ENCODE data around the gene STOML1. TPM values are rescaled to one million over a fixed set of nuclear protein-coding genes. Genes with fewer than 3 reads are reported as not detected.

STOML1 gene
- polyA plus RNA-seq, 1 donor: 9.6 TPM

DNA sequence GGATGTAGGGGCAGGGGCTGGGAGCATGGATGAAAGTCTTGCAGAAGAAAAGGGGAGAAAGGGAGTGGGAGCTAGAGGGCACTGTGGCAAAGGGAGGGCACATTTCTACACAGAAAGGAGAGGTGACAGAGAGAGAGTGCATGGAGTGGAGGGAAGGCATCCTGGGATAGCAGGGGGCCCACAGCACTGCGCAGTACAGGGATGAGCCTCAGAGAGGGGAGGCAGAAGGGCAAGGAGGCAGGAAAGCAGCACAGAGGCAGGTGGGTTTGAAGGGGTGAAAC, 5.4 kb downstream of the STOML1 start:
- H3K27me3 ChIP-seq (ENCODE audit: control insufficient read depth, insufficient read depth, low read length): no peaks in the 10 kb centered on the region
- peaks cover 24% of the 10 kb centered on the region for H3K36me3 ChIP-seq (ENCODE audit: control insufficient read depth, insufficient read depth, low read length)
- no peak for DNase-seq
- 67% methylated on average over 1 of the region's 1 CpG for WGBS (ENCODE audit: insufficient coverage, low lambda C conversion rate)
- peaks cover 30% of the 10 kb centered on the region for H3K4me1 ChIP-seq (ENCODE audit: control insufficient read depth, insufficient read depth, low read length)
- no peak overlapping the region for H3K27ac ChIP-seq (ENCODE audit: low read length)
- no peaks in the 10 kb centered on the region for H3K9me3 ChIP-seq (ENCODE audit: control insufficient read depth, low read depth, low read length)
- no peak overlapping the region for H3K4me3 ChIP-seq (ENCODE audit: low read length)

DNA sequence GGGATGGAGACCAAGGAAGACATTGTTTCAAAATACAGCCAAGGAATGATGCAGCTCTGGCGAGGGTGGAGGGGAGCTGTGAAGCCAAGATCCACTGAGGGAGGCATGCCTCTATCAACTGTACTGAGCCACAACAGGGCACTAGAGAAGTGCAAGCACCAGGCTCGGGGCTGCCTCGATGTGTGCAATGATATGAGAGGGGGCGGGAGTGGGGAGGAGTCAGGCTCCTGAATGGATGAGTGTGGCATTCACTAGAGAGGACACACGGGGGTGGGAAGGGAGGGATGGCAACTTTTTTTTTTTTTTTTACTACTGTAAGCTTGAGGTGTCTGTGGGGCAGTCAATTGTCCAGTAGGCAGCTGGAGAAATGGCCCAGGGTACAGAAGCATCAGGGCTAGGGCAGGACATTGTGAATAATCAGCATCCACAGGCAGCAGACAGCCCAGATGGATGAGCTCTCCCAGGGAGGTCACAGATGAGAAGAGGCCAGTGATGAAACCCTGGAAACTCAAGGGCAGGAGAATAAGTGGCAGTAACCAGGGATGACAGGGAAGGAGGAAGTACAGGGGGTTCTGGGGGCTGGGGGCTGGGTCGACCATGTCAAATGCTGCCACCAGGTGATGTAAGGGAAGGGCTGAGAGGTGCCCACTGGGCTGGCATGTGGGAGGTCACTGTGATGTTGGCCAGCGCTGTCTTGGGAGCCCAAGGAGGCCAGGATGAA, 5.9 kb downstream of the STOML1 start:
- H3K27ac ChIP-seq (ENCODE audit: low read length): no peak overlapping the region
- no peaks in the 10 kb centered on the region for H3K27me3 ChIP-seq (ENCODE audit: control insufficient read depth, insufficient read depth, low read length)
- 40% methylated on average over 1 of the region's 7 CpGs for WGBS (ENCODE audit: insufficient coverage, low lambda C conversion rate)
- peaks cover 26% of the 10 kb centered on the region for H3K4me1 ChIP-seq (ENCODE audit: control insufficient read depth, insufficient read depth, low read length)
- H3K9me3 ChIP-seq (ENCODE audit: control insufficient read depth, low read depth, low read length): no peaks in the 10 kb centered on the region
- DNase-seq: no peak
- H3K36me3 ChIP-seq (ENCODE audit: control insufficient read depth, insufficient read depth, low read length): peaks cover 24% of the 10 kb centered on the region
- no peak overlapping the region for H3K4me3 ChIP-seq (ENCODE audit: low read length)

DNA sequence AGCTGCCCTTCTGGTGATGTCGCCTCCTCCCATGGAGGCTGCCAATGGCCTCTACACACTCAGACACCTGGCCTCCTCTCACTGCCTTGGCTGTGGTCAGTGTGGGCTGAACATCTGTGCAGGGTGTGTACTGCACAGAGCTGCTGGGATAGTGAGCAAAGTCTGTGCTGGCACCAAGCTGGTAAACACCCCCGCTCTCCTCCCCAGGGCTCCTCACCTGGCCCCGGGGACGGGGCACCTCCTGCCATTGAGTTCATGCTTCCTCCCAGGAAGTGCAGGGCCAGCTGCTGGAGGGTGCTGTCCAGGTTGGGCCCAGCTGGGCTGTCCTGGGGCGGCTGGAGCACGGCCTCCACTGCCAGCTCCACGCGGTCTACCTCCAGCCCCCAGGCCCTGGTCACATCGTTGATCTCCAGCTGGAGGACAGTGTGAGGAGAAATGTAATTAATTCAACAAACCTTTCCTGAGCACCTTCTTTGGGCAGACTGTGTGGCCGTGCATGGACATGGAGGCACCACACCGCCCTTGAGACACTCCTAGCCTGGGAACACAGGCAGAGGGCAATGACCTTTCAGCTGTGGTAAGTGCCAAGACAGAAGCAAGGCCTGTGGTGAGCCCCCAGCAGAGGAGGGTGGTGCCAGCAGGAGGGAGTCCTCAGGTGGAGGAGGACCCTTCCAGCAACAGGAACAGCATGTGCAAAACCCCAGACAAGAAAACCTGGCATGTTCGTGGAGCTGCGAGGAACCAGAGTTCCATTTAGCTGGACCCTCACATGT, 6.8 kb downstream of the STOML1 start:
- no peak for DNase-seq
- no CpG with 5 or more reads among the region's 13 CpGs for WGBS (ENCODE audit: insufficient coverage, low lambda C conversion rate)
- H3K27me3 ChIP-seq (ENCODE audit: control insufficient read depth, insufficient read depth, low read length): no peaks in the 10 kb centered on the region
- no peaks in the 10 kb centered on the region for H3K9me3 ChIP-seq (ENCODE audit: control insufficient read depth, low read depth, low read length)
- peaks cover 24% of the 10 kb centered on the region for H3K36me3 ChIP-seq (ENCODE audit: control insufficient read depth, insufficient read depth, low read length)
- H3K4me3 ChIP-seq (ENCODE audit: low read length): no peak overlapping the region
- H3K4me1 ChIP-seq (ENCODE audit: control insufficient read depth, insufficient read depth, low read length): peaks cover 20% of the 10 kb centered on the region
- H3K27ac ChIP-seq (ENCODE audit: low read length): no peak overlapping the region

DNA sequence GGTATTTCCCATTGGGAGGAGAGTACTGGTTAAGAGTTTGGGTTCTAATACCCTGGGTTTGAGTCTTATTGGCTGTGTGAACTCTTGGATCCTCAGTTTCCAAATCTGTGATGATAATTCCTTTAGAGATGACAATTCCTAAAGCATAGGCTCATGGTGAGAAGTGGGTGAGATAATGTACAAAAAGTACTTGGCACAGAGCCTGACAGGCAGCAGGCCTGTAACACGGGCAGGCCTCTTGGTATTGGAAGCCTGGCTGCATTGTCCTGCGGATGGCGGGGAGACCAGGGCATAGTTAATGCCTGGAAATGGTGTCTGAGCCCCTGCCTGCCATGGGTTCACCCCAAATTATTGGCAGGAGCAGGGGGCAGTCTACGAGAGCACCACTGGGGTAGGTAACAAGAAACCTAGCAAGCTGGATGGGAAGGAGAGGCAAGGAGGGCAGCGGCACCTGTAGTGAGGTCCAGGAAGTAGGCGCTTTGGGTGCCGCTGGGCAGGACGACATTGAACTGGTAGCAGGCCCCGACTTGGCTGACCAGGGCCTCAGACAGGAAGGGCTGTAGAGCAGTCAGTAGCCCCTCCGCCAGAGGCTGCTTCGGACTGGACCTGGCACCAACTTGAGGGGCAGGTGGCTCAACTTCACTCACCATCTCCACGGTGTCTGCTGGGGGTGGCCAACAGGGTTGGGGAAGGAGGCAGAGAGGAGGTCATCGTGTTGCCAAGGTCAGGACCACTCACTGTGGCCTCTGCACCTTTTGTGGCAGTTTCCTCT, 7.7 kb downstream of the STOML1 start:
- WGBS (ENCODE audit: insufficient coverage, low lambda C conversion rate): no CpG with 5 or more reads among the region's 13 CpGs
- H3K27ac ChIP-seq (ENCODE audit: low read length): no peak overlapping the region
- H3K9me3 ChIP-seq (ENCODE audit: control insufficient read depth, low read depth, low read length): no peaks in the 10 kb centered on the region
- no peak for DNase-seq
- H3K4me1 ChIP-seq (ENCODE audit: control insufficient read depth, insufficient read depth, low read length): peaks cover 20% of the 10 kb centered on the region
- no peak overlapping the region for H3K4me3 ChIP-seq (ENCODE audit: low read length)
- peaks cover 24% of the 10 kb centered on the region for H3K36me3 ChIP-seq (ENCODE audit: control insufficient read depth, insufficient read depth, low read length)
- H3K27me3 ChIP-seq (ENCODE audit: control insufficient read depth, insufficient read depth, low read length): no peaks in the 10 kb centered on the region

DNA sequence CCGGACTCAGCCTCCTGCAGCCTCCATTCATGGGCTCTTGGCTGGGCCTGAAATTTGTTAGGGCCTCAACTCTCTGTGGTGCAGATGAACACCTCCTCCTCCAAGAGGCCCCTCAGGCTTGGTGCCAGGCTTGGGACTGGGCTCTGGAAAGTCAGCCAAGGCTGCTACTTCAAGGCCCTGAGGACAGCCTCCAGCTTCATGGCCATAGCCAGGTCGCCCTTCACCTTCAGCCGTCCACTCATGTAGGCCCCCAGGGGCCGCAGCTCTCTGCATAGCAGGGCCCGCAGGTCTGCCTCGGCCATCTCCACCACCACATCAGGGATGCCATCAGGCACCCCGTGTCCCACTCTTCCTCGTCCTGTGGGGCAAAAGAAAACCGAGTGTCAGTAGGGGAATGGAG, 8.3 kb downstream of the STOML1 start:
- no peak for DNase-seq
- no peak overlapping the region for H3K4me3 ChIP-seq (ENCODE audit: low read length)
- H3K27me3 ChIP-seq (ENCODE audit: control insufficient read depth, insufficient read depth, low read length): no peaks in the 10 kb centered on the region
- H3K27ac ChIP-seq (ENCODE audit: low read length): peak overlapping the region; percentile 35
- H3K36me3 ChIP-seq (ENCODE audit: control insufficient read depth, insufficient read depth, low read length): peaks cover 21% of the 10 kb centered on the region
- peaks cover 20% of the 10 kb centered on the region for H3K4me1 ChIP-seq (ENCODE audit: control insufficient read depth, insufficient read depth, low read length)
- WGBS (ENCODE audit: insufficient coverage, low lambda C conversion rate): no CpG with 5 or more reads among the region's 9 CpGs
- no peaks in the 10 kb centered on the region for H3K9me3 ChIP-seq (ENCODE audit: control insufficient read depth, low read depth, low read length)

DNA sequence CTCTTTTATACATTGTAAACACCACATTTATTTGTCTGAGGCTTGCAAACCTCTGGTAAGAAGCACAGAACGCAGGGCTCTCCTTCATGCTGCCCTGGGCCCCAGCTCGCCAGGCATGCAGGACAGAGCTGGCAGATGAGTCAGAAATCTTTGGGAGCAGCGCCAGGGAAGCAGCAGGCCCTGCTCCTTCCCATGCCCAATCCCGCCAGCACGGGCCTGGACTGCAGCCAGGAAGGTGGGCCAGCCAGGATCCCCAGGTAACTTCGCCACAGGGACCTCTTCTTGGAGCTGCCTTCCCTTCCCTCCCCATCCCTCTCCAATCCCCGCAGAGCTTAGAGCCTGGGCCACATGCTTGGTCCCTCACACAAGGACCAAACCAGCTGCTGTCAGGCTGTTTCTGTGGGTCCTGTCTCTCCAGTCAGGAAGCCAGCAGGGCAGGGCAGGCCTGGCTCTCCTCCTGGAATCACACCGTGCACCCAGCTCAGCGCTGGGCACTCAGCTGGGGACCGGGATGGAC, 8.8 kb downstream of the STOML1 start:
- WGBS (ENCODE audit: insufficient coverage, low lambda C conversion rate): no CpG with 5 or more reads among the region's 10 CpGs
- H3K36me3 ChIP-seq (ENCODE audit: control insufficient read depth, insufficient read depth, low read length): peaks cover 18% of the 10 kb centered on the region
- no peaks in the 10 kb centered on the region for H3K9me3 ChIP-seq (ENCODE audit: control insufficient read depth, low read depth, low read length)
- no peak overlapping the region for H3K4me3 ChIP-seq (ENCODE audit: low read length)
- H3K27ac ChIP-seq (ENCODE audit: low read length): peak overlapping the region; percentile 35
- no peak for DNase-seq
- H3K27me3 ChIP-seq (ENCODE audit: control insufficient read depth, insufficient read depth, low read length): no peaks in the 10 kb centered on the region
- peaks cover 20% of the 10 kb centered on the region for H3K4me1 ChIP-seq (ENCODE audit: control insufficient read depth, insufficient read depth, low read length)

DNA sequence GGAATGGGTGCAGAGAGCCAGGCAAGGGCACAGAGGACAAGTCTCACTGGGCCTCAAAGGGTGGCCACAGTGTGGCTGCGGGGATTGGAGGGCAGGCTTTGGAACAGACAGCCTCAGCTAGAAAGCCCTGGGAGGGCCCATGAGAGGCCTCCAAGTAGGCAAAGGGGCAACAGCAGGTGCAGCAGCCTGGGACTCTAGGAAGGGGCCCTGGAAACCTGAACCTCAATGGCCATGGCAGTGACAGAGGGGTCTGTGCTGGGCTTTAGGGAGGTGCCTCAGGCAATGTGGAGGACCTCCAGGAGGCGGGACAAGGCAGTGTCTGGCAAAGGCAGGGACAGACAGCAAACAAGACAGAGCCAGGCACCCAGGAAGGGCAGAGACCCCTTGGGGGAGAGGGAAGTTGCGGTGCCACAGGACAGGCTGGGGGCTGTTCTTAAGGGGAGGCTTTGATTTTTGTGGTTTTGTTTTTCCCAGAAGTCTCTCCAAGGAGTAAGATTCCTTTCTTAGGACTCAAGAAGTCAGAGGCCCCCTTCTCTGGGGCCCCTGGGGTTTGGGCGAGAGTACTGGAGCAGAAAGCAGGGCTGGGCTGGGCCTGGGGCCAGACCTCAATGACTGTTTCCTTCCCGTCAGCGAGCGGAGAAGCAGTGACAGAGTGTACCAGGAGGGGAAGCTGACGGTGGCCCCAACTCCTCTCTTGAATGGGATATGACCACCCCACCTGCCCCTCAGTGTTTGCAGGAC, 9.7 kb downstream of the STOML1 start:
- Histone ChIP-seq H3K4me1 (ENCODE audit: control insufficient read depth, insufficient read depth, low read length) (peaks cover 20% of the 10 kb centered on the region), H3K36me3 (ENCODE audit: control insufficient read depth, insufficient read depth, low read length) (peaks cover 11% of the 10 kb centered on the region), H3K9me3 (ENCODE audit: control insufficient read depth, low read depth, low read length) (no peaks in the 10 kb centered on the region), H3K27me3 (ENCODE audit: control insufficient read depth, insufficient read depth, low read length) (no peaks in the 10 kb centered on the region), H3K4me3 (ENCODE audit: low read length) (no peak overlapping the region), H3K27ac (ENCODE audit: low read length) (peak overlapping the region; percentile 82)
- no CpG with 5 or more reads among the region's 8 CpGs for WGBS (ENCODE audit: insufficient coverage, low lambda C conversion rate)
- DNase-seq: peak; percentile 40 to 59

DNA sequence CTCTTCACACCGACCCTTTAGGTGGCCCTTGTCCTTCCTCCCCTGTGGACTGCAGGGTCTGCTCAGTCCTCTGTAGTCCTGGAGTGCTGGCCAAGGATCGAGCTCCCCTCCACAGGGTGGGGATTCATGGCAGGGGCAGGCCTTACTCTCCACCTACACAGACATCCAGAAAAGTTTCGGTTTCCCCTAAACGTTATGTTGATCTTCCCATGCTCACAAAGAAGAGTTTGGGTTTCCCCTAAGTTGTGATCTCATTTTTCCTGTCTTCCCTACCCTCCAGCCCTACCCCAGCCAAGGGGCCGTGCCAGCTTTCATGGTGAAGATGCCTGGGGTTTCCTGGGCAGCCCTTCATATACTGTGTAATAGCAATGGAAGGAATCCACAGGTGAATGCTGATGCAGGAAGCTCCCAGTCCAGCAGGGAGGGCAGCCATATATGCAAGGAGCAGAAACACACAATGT, 10.3 kb downstream of the STOML1 start:
- Histone ChIP-seq H3K4me1 (ENCODE audit: control insufficient read depth, insufficient read depth, low read length) (peaks cover 20% of the 10 kb centered on the region), H3K36me3 (ENCODE audit: control insufficient read depth, insufficient read depth, low read length) (peaks cover 6% of the 10 kb centered on the region), H3K4me3 (ENCODE audit: low read length) (no peak overlapping the region), H3K9me3 (ENCODE audit: control insufficient read depth, low read depth, low read length) (no peaks in the 10 kb centered on the region), H3K27me3 (ENCODE audit: control insufficient read depth, insufficient read depth, low read length) (no peaks in the 10 kb centered on the region), H3K27ac (ENCODE audit: low read length) (peak overlapping the region; percentile 82)
- WGBS (ENCODE audit: insufficient coverage, low lambda C conversion rate): no CpG with 5 or more reads among the region's 5 CpGs
- no peak for DNase-seq

DNA sequence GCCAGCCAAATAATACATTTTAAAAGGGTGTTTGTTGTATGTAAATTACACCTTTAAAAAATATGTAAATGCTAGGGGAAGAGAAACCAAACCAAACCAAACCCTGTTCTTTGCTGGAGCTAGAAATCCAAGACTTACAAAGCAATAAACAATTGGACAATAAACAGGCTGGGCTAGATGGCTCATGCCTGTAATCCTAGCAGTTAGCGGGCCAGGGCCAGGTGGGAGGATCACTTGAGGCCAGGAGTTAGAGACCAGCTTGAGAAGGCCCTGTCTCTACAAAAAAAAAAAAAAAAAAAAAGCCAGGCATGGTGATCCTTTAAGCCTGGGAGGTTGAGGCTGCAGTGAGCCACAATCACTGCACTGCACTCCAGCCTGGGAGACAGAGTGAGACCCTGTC, 12.5 kb downstream of the STOML1 start:
- no peaks in the 10 kb centered on the region for H3K9me3 ChIP-seq (ENCODE audit: control insufficient read depth, low read depth, low read length)
- no peak overlapping the region for H3K27ac ChIP-seq (ENCODE audit: low read length)
- no peak for DNase-seq
- H3K4me1 ChIP-seq (ENCODE audit: control insufficient read depth, insufficient read depth, low read length): peaks cover 20% of the 10 kb centered on the region
- peaks cover 6% of the 10 kb centered on the region for H3K36me3 ChIP-seq (ENCODE audit: control insufficient read depth, insufficient read depth, low read length)
- H3K27me3 ChIP-seq (ENCODE audit: control insufficient read depth, insufficient read depth, low read length): no peaks in the 10 kb centered on the region
- no CpG with 5 or more reads among the region's 1 CpG for WGBS (ENCODE audit: insufficient coverage, low lambda C conversion rate)
- H3K4me3 ChIP-seq (ENCODE audit: low read length): no peak overlapping the region

DNA sequence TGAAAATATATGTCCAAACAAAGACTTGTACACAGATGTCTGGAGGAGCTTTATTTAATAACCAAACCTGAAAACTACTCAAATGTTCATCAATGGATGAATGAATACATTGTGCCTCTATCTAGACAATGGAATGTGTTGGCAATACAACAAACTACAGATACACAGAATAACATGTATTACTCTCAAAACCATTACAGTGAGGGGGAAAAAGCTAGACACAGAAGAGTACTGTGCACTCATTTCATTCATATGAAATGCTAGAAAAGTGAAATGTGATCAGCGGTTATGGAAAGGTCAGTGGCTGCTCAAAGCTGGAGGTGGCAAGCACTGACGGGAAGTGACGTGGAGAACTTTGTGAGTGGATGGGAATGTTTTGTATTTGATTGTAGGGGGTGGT, 13.2 kb downstream of the STOML1 start:
- no peak overlapping the region for H3K4me3 ChIP-seq (ENCODE audit: low read length)
- no peak overlapping the region for H3K27ac ChIP-seq (ENCODE audit: low read length)
- no peaks in the 10 kb centered on the region for H3K27me3 ChIP-seq (ENCODE audit: control insufficient read depth, insufficient read depth, low read length)
- no peak for DNase-seq
- H3K9me3 ChIP-seq (ENCODE audit: control insufficient read depth, low read depth, low read length): no peaks in the 10 kb centered on the region
- H3K36me3 ChIP-seq (ENCODE audit: control insufficient read depth, insufficient read depth, low read length): peaks cover 4% of the 10 kb centered on the region
- H3K4me1 ChIP-seq (ENCODE audit: control insufficient read depth, insufficient read depth, low read length): peaks cover 19% of the 10 kb centered on the region
- whole genome bisulfite sequencing (ENCODE audit: insufficient coverage, low lambda C conversion rate): 90% methylated on average over 2 of the region's 3 CpGs

Data from large intestine (tissue), 3 donors.